ENCODE data around the gene AUP1.
A peak's percentile ranks its signal among the peaks of the same experiment; 100 is the strongest.

AUP1 gene

DNA sequence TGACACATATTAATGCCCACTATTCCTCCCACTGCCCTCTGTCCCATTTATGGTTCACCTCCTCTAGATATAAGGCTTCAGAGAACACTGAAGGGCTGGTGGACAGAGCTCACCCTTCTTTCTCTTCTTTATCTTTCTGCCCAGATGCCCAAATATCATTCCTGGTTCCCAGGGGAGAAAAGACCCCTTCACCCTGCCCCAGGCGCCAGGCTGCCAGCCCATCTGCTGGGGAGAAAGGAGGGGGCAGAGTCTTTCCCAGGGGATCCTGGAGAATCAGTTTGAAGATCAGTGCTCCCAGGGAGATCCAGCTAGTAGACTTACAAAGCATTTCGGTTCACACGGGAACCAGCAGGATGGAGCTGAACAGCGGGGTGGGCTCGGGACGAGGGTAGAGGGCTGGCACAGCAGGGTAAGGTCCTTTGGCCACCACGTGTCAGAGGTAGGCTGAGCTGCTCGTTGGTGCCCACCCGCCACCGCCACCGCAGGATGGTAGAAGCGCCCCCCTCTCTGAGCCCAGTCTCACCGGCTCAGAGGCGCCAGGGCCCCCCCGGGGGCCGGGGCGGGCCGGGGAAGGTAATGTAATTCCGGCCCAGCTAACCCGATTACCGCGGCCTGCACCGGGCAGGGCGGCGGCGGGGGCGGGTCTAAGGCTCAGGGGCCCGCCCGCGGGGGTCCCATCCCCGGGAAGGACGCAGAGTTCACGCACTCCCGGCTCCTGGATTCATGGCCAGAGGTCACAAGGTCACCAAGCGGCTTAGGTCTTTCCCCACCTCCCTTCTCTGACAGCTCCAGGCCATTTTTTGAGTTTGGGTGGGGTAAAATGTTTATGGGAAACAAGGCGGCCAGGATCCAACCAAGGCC lies 16.5 kb downstream of the AUP1 start:
- no peak for DNase-seq

- DNase-seq: no peak
Measured at GRCh38 chr2:74511104-74511989, 18.2 kb downstream of the AUP1 start.

DNA sequence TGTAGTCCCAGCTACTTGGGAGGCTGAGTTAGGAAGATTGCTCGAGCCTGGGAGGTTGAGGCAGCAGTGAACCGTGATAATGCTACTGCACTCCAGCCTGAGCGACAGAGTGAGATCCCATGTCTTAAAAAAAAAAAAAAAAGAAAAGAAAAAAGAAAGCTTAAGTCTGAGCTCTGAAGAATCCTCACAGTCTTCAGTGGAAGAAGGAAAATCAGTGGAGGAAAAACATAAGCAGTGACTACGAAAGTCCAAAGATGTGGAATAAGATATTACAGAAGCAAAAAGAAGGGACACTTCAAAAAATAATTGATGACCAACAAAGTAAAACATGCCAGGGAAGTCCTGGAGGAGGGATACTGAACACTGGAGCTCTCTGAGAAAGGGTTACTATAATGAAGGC lies 19.2 kb downstream of the AUP1 start:
- no peak for DNase-seq

DNA sequence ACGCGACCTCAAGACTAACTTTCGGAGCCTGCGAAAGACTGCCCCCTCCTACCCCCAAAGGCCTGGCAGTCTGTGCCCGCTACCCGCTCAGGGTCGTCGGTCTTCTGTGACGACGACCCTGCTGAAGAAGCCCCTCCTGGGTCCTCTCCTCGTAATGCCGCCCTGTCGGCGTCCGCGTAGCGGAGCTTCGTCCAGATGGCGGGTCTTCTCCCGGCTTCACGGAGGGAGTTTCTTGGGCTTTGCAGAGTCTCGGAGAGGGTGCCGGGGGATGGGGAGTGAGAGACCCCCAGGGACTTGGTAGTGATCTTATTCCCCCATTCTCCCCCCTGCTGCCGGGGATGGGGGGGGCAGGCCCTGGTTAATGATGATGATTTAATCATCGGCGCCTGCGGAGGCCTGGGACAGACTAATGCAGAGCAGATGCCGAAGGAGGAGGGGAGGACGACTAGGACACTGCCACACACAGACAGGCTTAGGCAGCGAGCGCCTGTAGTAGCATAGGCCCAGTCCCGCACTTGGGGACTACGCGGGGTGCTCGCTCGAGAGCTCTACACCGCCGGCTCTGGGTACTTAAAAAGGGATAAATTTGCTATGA lies 21.5 kb downstream of the AUP1 start:
- peak; percentile 4 for DNase-seq

DNA sequence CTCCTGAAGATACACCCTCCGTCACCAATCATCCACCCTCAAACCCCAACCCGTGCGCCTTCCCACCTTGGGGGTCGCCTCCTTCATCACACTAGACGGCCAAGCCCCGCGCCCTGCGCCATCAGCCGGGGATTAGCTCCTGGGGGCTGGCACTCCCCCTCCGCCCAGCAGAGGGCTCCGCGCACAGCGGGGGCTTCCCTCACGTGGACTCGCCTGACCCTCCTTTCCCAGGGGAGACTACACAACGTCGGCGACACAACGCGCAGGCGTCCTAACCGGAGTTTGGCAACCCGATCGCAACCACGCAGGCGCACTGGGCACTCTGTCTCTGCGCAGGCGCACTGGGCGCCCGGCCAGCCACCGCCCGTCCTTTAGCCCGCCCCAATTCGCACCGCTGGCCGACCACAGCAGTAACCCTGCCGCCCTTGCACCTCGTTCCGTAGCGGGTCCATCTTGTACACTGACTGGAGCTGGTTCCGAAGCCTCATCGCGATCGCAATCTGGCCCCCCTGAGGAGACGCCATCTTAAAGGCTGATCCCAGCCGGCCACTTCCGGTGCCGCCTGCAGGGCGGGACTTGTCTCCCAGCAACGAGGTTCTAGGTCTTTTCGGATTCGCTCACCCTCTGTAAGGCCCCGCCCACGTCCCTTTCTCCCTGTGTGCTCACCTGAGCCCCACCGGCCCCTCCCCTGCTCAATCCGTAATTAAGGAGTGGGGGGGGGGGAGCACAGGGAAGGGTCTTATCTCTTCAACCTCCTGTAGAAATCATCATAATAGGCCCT lies 22.2 kb downstream of the AUP1 start, which contains the start of gene PCGF1:
Gene PCGF1 (minus strand): TSS at position 551 of the 781 bp plus-strand sequence. CDS start 27 bp downstream, at position 524.
- peak; percentile 91 for DNase-seq

DNA sequence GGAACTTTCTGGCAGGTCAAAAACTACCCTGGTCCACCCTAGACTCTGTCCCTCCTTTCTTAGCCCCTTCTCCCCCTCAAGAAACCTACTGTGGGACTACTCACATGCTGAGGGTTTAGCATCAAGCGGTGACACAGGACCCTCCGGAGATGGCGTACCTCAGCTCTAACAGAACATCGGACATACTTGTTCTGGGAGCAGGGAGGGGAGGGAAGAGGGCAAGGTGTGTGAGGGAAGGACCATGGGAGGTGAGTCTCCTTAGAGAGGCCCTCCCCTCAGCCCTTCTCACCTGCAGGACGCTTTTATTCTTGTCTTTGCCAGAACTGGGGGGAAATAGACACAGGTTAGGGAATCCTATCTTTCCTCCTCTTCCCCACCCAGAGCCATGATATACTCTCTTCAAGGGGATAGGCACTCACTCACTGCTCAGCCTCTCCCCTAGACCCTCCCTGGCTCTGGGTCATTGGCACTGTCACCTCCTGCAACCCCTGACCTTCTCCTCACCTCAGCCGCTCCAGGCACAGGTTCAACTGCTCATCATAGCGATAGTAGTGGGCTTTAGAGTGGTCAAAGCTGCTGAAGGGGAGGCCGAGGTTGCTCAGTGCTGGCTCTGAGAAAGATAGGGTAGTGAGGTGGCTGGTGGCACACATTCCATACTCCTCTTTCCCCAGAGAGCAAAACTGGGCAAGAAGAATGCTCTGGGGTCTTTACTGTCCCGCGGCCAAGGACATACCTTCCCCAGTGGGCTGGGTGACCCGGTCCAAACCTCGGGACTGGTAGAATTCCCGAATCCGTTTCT lies 23.9 kb downstream of the AUP1 start:
- DNase-seq: no peak

- DNase-seq: no peak
Measured at GRCh38 chr2:74504591-74504990, 24.9 kb downstream of the AUP1 start.

DNA sequence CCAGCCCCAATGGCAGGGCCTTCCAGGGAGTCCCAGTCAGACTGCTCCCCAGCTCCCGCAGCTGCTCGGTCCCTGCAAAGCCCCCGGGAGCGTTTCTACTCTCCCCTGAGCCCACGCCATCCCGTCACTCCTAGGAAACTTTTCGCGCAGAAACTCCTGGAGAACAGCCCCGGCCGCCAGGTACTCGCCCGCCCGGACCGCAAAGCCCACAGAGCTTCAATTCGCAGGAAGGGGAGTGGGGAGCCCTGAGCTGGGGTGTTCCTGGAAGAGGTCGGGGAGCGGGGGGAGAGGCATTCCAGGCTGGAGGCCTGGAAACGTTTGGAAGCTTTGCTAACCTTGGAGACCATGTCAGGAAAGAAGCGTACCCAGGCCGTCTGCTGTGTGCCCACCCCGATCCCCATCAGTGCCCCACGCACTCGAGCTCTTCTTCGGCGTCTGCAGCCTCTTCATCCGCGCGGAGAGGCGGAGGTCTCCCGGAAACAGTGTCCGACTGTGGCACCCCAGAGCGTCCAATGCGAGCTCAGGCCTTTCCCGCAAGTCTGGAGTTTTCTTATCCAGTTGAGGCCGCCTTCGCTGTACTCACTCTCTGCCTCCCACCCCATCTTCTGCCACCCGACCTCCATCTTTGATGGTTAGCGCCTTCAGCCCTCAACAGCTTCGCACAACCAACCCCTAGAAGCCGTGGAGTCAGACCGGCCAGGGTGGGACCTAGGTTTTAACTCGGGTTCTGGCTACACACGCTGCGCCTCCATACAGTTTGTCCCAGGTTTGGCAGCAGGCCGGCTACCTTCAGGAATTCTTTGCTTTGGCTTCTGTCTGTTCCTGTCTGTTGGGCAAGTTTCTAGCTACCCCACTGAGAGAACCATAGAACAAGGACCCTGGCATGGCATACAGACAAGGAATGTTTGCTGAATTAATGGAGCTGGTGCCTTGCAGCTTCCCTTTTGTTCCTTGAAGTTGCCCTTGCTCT lies 25.7 kb downstream of the AUP1 start:
- DNase-seq: no peak

GRCh38 chr2:74502720-74503505 lies 26.6 kb downstream of the AUP1 start:
- no peak for DNase-seq

GRCh38 chr2:74502147-74502719 lies 27.3 kb downstream of the AUP1 start:
- no peak for DNase-seq

DNA sequence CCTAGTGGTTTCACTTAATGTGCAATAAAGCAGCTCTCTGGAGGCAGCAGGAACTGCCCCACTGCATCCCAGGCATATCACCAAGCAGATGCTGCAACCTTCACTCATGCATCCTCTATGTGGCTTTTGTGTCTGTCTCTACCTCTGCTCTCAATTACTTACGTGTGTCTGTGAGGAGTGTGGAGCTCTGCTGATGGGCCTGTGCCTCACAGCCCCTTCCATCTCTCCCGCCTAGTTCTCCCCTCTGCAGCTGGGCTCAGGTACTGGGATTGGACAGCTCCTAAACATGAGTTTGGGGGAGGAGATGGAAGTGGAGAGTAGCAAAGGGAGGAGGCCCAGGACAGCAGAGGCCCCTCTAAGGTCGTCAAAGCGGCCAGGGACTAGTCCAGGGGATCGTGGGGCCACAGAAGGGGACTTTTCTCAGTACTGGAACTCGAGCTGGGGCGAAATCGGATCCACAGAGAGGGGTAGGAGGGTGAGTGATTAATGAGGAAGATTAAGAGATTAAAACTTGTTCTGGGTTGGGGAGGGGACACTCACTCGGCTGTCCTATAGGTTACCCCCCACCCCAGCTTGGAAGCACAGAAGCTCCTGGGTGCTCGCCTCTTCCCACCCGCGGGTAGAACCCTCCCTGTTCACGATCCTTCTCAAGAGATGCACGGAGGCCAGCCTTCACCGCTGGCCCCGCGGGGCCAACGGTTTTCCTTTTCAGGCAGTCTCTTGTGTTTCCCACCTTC lies 28.0 kb downstream of the AUP1 start:
- DNase-seq: no peak

- DNase-seq: no peak
Measured at GRCh38 chr2:74500578-74500946, 28.9 kb downstream of the AUP1 start.

- DNase-seq: no peak
Measured at GRCh38 chr2:74499940-74500577, 29.4 kb downstream of the AUP1 start.

DNA sequence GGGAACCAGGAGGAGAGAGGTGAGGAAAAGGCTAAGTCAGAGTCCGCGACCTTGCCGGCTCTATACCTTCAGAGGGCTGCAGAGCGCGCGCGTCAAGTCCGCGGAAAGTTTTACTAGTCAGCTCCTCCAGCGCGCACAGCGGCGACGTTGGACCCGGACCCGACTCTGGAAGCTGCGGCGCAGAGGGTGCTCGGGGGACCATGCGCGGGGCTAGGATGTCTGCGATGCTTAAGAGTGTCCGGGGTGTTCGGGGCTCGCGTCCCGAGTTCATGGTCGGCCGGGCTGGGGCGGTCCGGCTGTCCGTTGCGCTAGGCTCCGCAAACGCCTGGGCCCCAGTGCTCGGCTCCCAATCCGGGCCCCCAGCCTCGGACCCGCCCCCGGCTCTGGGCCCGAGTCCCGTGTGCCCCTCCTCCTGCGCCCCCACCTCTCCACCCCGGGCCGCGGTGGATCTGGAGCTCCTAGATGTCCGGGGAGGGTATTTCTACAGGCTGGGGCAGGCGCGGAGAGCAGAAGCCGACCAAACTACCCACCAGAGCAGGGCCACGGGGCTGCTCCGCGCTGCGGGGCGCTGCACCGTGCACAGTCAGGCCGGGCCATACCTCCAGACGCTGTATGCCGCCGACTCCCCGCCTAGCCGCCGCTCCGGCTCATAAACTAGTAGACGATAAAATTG lies 30.1 kb downstream of the AUP1 start, which contains the start of gene LBX2:
Gene LBX2 (minus strand): TSS at position 337 of the 673 bp plus-strand sequence. CDS start 66 bp downstream, at position 271.
- DNase-seq: no peak

DNA sequence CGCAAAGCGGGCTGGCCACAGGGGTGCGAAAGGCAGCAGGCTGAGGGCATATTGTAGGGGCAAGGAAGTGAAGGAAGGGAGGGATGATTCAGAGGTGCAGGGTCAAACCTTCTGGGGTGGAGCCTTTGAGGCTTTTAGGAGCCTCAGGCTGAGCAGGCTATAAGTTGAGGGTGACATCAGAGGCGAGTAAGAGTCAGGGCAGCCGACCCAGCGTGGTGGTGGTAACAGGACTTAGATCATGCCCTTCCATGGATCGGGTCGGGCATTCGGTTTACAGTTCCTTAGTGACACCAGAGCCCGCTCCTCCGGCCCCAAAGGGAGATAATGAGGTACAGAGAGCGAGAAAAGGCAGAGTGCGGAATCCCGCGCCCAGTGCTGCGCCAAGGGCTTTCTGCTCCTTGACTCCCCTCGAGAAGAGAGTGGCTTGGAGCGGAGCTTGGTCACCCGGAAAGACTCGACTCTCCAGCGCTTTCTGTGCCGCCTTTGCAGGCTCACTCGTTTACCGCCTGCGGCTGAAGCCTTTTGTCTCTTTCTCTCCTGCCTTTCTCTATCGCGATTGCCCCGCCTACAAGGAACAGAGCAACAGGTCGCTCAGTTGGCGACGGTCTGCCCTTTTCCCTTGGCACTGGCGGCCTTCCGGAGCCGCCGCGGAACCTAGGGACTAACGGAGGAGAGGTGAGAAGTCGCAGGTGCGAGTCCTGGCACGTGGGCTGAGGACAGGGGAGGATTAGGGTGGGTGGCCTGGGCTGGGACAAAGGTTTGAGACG lies 30.8 kb downstream of the AUP1 start:
- no peak for DNase-seq

- DNase-seq: no peak
Measured at GRCh38 chr2:74497777-74498499, 31.6 kb downstream of the AUP1 start.
